Measurements from ENCODE around the gene EVA1C.
"Not testable (repeated sequence)": the region's sequence is repeated elsewhere in the genome, so short reads cannot be mapped to it uniquely, and the experiment has no call there.

EVA1C gene

DNA sequence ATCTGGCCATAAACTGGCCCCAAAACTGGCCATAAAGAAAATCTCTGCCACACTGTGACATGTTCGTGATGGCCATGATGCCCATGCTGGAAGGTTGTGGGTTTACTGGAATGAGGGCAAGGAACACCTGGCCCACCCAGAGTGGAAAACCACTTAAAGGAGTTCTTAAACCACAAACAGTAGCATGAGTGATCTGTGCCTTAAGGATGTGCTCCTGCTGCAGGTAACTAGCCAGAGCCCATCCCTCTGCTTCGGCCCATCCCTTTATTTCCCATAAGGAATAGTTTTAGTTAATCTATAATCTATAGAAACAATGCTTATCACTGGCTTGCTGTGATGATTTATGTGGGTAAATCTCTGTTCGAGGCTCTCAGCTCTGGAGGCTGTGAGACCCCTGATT lies 50.1 kb downstream of the EVA1C start:
- not testable (repeated sequence) for DNase-seq (ENCODE audit: low read depth in 2 of 2)

DNA sequence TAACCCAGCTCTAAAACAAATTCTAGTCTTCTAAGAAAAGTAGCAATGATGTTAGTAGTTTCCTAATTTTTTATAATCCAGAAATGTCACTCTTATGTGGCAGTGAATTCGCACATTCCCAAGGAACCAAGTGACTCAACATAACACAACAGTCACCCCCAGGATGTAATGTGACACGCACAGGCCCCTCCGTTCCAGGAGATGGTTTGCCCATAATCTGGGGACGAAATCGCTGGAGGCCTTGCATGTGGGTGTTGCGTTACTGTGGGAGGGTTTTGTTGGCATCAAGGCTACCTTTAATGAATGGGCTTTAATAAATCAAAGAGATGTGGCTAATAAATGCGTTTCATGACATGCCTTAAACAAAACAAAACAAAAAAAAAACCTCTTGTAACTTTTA lies 50.9 kb downstream of the EVA1C start:
- no peak for DNase-seq (ENCODE audit: low read depth in 2 of 2)

DNA sequence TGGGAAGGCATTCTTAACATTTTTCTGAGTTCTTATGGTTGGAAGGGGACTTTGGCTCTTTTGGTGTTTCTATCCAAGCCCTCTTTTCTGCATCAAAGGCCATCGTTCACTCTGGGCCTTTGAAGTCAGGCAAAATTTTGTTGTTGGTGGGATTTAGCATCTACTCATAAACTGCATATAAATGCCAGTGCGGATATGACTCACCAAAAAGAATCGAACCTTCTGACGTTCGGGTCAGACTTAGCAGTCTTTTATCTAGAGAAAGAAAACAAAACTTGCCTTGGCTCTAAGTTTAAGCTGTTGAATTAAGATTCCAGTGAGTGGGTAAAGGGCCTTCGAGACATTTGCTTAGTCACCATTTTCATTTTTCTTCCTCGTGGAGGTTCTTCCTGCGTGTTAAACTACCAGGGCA lies 51.4 kb downstream of the EVA1C start:
- no peak for DNase-seq (ENCODE audit: low read depth in 2 of 2)

DNA sequence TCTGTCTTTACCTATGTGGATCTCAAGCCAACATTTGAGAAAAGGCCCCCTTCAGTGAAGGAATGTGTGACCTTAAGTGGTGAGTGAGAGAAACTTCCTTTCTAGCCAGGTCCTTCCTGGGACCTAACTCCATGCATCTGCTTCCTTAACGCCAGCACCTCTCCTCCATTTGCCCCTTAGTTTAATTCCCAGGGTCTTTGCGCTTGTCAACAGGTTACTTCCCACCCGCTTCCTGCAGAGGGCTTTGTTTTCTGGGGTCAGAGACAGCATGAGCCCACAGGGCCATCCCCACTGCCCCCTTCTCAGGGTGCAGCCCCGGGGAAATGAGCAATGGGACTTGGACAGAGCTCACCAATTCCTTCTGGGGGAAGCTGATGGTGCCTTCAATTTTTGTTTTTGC lies 54.8 kb downstream of the EVA1C start:
- no peak for DNase-seq (ENCODE audit: low read depth in 2 of 2)

DNA sequence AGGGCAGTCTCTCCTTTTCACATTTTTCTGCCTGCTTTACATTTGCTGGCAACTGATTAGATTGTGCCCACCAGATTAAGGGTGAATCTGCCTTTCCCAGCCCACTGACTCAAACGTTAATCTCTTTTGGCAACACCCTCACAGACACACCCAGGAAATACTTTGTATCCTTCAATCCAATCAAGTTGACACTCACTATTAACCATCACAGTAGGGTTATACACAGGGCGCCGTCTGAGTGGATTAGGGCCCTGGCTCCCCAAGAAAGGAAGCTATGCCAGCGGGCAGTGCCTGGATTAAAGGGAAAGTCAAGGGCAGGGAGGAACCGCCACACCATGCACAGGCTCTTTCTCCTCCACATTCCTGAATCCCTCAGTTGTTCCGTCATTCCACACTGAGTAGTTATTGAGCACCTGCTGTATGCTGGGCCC lies 56.2 kb downstream of the EVA1C start:
- no peak for DNase-seq (ENCODE audit: low read depth in 2 of 2)

DNA sequence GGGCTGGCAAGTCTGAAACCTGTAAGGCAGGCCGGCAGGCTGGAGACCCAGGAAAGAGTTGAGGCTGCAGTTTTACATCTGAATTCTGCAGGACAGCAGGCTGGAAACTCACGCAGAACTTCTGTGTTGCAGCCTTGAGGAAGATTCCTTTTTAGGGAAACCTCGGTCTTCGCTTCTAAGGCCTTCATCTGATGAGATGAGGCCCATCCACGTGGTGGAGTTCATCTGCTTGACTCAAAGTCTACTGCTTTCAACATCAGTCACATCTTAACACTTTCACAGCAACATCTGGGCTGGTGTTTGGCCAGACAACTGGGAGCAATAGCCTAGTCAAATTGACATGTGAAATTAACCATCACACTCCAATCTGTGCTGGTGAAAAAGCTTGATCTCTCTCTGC lies 57.1 kb downstream of the EVA1C start:
- DNase-seq (ENCODE audit: low read depth in 2 of 2) = no peak

DNA sequence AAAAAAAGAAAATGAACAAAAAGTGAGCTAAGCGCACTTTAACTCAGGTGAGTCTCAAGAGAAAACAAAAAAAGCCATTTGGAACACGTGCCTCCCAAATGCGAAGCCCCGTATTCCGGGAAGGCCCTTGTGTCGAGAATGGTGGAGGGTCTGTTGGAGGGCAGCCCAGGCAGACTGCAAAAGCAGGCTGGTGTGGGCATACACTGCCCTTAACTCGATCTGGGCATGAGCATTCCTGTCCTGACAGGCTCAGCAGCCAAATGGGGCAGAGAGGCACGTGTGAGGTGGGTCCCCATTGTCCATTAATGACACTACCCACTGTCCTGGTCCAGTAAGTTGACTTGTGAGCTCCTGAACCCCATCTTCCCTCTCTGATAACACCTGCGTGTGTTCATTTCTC lies 57.7 kb downstream of the EVA1C start:
- DNase-seq (ENCODE audit: low read depth in 2 of 2) = no peak

DNA sequence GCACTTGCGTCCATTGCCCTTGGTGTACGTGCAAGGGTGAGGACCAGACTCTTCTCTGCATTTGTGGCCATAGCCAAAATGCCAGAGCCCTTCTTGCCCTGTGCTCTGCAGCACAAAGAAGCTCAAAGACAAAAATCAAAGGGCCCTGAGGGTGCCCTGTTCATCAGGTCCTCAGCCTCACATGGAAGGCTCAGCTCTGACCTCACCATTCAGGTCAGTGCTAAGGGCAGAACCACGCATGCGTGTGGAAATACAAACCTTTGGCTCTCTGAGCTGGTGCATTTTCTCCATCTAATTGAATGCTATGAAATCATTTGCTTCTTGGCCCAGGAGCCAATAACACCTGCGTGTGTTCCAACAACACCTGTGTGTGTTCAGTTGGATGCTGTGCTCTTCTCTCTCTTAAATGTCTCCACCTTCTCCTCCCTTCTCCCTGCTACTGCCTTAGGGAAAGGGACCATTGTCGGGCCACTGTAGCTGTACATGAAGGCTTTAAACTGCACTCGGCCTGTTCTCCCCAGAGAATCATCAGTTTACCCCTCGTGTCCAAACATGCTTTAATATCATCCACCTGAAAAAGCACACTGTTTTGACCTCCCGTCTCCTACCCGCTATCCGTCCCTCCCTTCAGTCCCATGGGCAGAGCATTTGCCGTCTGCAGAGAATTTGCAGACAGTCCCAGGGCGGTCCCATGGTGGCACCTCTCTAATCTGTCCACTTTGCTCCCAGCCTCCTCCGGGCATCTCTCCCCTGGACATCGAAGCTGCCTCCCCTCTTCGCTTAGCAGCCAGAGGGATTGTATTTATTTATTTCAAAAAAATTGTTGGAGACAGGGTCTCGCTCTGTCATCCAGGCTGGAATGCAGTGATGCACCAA lies 60.6 kb downstream of the EVA1C start:
- DNase-seq (ENCODE audit: low read depth in 2 of 2) = no peak

DNA sequence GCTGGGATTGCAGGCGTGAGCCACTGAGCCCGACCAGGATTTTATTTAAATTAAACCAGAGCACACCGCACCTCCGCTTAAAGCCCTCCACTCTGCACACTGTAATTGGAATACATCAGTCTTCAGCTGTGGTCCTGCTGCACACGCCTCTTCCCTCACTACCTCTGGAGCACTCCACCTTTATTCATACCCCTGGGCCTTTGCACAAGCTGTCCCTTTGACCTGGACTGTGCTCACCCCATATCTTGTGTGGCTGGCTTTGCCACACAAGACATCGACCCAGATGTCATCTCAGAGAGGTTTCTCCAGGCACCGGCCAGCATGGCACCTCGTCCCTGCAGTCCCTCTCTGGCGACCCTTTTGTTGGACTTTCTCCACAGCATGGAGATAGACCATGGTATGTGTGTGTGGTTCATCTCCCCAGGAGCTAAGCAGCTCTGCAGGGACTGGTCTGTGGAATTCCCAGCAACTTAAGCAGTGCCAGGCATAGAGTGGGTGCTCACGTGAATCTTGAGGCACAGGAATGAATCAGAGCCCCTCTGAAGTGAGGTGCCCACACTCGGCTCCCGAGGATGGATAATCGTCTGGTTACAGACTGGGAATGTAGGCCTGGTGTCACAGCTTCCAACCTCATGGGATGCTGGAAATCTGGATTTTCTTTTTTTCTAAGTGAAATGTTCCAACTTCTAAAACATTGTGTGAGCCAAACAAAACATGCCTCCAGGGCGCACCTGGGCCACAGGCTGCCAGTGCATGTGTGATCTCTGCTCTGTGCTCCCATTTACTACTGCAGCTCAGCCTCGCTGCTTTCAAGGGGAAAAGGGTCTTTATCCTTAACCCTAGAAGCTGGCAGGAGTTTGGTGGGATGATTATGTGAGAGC lies 61.9 kb downstream of the EVA1C start:
- DNase-seq (ENCODE audit: low read depth in 2 of 2) = no peak

DNA sequence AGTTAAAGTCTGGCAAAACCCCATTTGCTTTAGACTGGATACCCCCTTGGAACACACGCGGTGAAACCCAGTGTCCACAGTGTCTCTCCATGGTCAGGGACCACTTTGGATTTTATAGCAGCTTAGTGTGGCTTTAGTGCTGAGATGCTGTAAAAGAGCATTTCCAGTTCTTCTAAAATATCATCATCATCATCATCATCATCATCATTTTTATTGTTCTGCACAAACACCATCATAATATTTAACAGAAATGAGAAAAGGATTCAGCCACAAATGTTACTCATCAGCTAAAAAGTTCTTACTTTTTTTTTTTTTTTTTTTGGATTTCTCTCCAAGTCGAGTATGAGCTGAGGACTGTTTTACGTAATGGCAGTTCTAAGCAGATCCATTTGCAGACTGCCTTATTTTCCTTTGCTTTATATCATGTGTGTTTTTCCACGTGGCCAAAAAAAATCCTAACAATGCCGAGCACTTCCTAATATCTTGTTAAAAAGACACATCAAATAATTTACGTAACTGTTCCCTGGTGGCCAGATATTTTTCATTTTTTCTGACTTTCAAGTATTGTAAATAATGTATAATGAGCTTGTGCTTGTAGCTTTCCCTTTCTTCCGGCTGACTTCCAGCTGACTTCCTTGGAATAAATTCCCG lies 62.8 kb downstream of the EVA1C start:
- DNase-seq (ENCODE audit: low read depth in 2 of 2) = no peak

DNA sequence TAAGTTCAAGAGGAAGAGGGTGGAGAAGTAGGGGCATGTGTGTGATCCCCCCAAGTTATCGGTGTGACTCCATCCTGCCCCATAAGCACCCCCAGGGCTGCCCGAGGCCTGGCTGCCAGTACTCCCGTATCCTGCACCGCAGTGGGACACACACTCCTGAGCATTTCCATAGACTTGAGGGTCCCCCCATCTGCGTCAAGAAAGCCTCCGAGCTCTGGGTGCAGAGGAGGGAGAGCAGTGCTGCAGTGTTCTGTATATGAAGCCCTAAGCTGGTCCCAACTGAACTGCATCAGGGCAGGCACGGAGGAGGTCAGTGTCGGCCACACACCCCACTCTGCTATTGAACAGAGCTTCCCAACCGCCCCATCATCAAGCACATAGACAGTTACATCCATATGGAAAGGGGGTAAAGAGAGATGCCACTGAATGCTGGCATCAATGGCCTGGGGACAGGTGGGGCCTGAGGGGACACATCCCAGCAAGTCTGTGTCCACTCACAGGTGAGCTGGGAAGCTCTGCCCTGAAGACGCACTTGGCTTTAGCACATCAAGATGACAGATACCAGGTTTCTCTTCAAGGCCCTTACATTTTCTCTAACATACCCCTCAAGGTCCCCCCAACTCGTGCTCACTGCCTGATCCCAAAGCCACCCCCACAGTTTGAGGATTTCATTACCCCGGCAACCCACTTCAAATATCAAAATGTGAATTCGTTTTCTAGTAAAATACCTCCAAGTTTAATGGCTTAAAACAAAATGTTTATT lies 64.3 kb downstream of the EVA1C start:
- no peak for DNase-seq (ENCODE audit: low read depth in 2 of 2)

DNA sequence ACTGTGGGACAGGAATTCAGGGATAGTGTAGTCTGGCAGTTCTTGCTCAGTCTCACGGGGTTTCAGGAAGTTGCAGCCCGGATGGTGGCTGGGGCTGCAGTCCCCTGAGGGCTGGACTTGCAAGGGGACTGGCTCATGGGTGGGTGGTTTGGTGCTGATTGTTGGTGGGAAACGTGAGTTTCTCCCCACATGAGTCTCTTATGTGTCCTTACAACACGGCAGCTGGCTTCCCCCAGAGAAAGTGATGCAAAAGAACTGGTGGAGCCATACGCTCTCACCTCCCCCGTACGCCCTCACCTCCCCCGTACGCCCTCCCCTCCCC lies 64.9 kb downstream of the EVA1C start:
- DNase-seq (ENCODE audit: low read depth in 2 of 2) = no peak

DNA sequence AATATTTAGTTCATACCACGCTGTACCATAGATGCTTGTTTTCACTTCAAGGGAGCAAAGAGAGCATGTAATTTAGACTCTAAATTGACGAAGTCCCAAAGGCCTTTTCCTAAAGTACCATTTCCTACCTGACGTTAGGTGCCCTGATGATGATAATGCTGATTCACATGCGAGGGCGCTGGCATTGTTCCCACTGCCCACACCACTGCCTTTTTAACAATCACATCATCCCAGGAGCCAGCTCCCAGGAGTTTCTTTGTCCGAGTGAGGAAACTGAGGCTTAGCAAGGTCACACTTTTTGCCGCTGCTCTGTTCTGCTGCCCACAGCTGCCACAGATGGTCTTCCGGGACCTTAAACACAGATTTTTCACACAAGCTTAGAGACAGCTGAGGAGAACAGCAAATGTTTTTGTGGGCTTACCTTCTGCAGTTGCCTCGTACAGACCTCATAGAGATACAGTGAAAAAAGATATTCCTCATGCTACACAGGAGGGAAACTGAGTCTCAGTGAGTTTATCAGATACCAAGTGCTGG lies 69.4 kb downstream of the EVA1C start:
- no peak for DNase-seq (ENCODE audit: low read depth in 2 of 2)

DNA sequence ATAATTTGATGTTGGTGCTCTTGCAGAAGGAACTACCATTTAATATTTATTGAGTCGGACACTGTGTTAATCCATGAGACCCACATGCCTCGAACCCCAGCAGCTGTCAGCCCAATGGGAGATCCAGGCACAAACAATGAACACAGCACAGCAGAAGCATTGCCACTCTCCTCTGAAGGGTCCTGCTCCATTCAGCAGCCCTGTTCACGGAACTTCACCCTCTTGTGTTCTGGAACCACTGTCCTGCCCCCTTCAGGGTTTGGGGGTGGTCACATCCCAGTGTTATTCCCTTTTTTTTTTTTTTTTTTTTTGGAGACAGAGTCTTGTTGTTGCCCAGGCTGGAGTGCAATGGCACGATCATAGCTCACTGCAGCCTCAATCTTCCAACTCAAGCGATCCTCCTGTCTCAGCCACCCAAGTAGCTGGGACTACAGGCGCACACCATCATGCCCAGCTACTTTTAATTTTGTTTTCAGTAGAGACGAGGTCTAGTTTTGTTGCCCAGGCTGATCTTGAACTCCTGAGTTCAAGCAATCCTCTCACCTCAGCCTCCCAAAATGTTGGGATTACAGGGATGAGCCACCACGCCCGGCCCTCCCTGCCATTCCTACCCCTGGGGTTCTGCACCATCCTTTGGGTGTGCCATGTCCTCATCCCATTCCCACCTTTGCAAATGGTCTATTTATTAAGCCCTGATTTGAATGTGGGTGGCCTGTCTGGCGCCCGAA lies 70.2 kb downstream of the EVA1C start:
- no peak for DNase-seq (ENCODE audit: low read depth in 2 of 2)

DNA sequence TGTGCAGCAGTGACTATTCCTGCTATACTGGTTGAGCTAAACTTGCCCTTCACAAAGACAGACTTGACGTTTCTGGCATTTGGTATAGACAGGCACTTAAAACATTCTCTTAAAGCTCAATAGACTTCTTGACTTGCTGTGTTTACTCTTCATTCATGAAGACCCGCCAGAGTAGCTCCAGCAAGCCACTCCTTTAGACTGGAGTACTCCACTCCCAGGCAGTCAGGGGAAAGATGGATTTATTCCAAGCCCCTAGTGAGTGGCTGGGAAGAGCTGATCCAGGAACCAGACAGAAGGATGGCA lies 70.7 kb downstream of the EVA1C start:
- DNase-seq (ENCODE audit: low read depth in 2 of 2) = no peak

DNA sequence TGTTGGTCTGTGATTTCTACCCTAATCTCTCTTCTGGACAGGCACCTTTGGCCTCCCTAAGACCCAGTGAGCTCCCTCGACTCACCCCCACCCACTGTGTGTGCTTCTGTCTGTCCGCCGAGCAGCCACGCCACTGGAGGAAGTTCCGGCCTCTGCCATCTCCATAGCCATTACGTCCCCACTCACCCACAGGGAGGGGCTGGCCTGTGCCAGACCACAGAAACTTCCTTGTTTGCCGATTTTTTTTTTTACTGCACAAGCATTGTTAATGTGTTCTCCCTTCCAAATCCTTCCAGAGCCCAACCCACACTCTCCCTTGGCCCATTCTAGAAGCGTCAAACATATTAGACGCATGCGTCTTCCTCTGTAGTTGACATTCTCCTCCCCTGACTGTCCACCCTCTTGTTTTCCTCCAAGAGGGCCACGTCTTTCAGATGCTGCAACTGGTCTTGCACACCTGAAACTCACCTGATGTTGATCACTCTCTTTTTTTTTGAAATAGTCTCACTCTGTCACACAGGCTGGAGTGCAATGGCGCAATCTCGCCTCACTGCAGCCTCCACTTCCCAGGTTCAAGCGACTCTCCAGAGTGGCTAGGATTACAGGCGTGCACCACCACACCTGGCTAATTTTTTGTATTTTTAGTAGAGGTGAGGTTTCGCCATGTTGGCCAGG lies 72.3 kb downstream of the EVA1C start:
- DNase-seq (ENCODE audit: low read depth in 2 of 2) = no peak

DNA sequence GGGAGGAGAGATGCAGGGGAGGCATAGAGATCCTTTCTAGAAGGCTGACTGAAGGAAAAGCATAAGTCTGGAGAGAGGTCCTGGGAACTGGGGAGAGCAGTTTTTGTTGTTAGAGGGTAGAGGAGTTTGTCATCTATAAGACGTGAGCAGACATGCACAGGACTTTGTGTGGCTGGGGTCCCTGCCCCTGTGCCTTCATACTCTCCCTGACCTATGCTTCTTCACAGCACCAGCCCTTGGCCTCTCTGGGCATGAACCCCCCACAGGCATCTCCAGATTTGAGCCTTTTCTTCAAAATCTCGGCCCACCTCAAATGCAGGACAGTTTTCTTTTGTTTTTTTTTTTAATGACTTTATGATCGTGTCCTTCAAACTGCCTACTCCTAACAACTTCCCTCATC lies 79.9 kb downstream of the EVA1C start:
- no peak for DNase-seq (ENCODE audit: low read depth in 2 of 2)

DNA sequence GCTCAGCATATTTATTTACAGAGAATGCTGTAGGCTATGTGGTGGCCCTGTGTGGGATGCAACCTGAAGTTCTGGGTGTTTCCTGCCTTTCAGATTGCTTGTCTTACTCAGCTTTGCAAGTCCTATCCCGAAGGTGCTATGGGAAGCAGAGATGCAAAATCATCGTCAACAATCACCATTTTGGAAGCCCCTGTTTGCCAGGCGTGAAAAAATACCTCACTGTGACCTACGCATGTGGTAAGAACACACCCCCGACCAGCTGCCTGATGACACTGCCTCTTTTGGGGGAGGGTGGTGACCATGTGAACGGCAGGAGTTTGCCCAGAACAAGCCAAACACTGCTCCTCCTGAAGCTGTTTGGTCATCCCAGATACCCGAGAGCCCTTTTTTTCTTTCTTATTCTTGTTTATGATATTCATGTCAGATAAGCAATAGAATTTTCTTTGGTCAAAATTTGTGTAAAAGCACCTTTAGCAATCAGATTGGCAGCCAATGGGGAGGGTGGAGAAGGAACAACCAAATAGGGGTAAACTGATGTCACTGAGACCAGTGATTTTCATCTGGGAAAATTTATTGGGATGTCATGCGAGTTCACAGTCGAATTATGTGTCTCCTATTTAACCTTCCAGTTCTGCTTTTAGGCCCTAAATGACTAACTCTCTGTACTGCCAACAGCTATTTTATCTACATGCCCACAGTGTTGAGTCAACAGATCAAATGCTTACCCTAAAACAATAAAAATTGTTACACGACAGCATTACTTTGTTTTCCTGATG lies 82.6 kb downstream of the EVA1C start:
- no peak for DNase-seq (ENCODE audit: low read depth in 2 of 2)

DNA sequence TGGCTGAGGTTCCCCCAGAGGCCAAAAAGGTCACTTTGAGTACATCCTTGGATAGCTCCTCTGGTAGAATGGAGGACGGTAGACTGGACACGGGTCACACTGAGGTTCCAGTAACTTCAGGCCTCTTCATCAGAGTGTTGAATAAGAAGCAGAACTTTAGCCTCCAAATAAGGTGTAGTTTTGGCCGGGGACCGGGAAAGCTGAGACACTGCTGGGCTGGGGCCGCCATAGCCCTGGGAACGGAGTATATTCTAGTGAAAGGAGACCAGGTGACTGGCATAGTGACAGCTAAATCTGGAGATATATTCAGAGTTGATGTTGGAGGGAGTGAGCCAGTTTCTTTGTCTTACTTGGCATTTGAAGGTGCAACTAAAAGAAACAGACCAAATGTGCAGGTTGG lies 84.1 kb downstream of the EVA1C start:
- no peak for DNase-seq (ENCODE audit: low read depth in 2 of 2)
